Lower lobe of right lung (tissue), 2 donors: Measurements from ENCODE around the gene FAM120B. TPM values are rescaled to one million over a fixed set of nuclear protein-coding genes. Genes with fewer than 3 reads are reported as not detected.

Experiments
- ATAC-seq, 2 donors: fragments of 200-7000 bp; cut with Tn5 transposase; one replicate each; pipeline ENCODE4 v1.9.1; 2020 to 2022; ENCODE audit warnings: mild to moderate bottlenecking in 2 of 2, moderate library complexity in 2 of 2
- DNase-seq: peaks from one replicate; pipeline ENCODE4 v3.0.0-alpha.2; 2020
- H3K27ac ChIP-seq: fragments of 200-600 bp; one replicate; pipeline ENCODE4 v1.8.0; 2022
- H3K27me3 ChIP-seq: fragments of 200-600 bp; one replicate; pipeline ENCODE4 v1.8.0; 2022; ENCODE audit warnings: low read depth
- H3K36me3 ChIP-seq: fragments of 200-600 bp; one replicate; pipeline ENCODE4 v1.8.0; 2022; ENCODE audit warnings: mild to moderate bottlenecking
- H3K4me1 ChIP-seq: fragments of 200-600 bp; one replicate; pipeline ENCODE4 v1.8.0; 2022
- H3K4me3 ChIP-seq: fragments of 200-600 bp; one replicate; pipeline ENCODE4 v1.8.0; 2022; ENCODE audit warnings: mild to moderate bottlenecking
- H3K9me3 ChIP-seq: fragments of 200-600 bp; one replicate; pipeline ENCODE4 v1.8.0; 2022
- CTCF ChIP-seq: fragments of 200-600 bp; IDR thresholded peaks from one replicate; pipeline ENCODE4 v1.8.0; 2022; ENCODE audit warnings: antibody characterized with exemption, mild to moderate bottlenecking
- intact Hi-C: fragments of 100-400 bp; cut with DNase I; formaldehyde crosslinking; loops from one replicate; pipeline ENCODE4 v1.11.0; 2022
- total RNA-seq: library from RNA; stranded (reverse); fragmentation: NEBNext Ultra II Directional; extraction: Animal tissue kit (Norgen Biotek cat#: 25700); gene quantifications from one replicate; pipeline ENCODE4 v1.2.1, GENCODE V29; 2021
- donor health status: DM: no; HTN: yes; CAD: no; lungs with severe emphysema.

FAM120B gene
- total RNA-seq, 1 donor from 2014 or later = 29.0 TPM

GRCh38 chr6:170289951-170290295 lies 16.6 kb upstream of the FAM120B start:
- H3K4me3 ChIP-seq = peak overlapping the region; percentile 84
- peaks cover 79% of the 10 kb centered on the region for H3K27me3 ChIP-seq
- peak overlapping the region; percentile 81 for H3K27ac ChIP-seq
- peaks cover 66% of the 10 kb centered on the region for H3K4me1 ChIP-seq
- ATAC-seq (no peak), DNase-seq (no peak)
- intact Hi-C loops = no loop called here
- H3K9me3 ChIP-seq = no peaks in the 10 kb centered on the region
- peaks cover 14% of the 10 kb centered on the region for H3K36me3 ChIP-seq
- TF ChIP-seq CTCF = no peak

- no peaks in the 10 kb centered on the region for H3K9me3 ChIP-seq
- H3K27ac ChIP-seq = peak within 1 kb of the TSS; percentile 81
- DNase-seq (peak; percentile 62), ATAC-seq (peak; percentile 51 to 59)
- H3K4me3 ChIP-seq = peak within 1 kb of the TSS; percentile 84
- TF ChIP-seq CTCF = no peak
- H3K4me1 ChIP-seq = peaks cover 72% of the 10 kb centered on the region
- H3K27me3 ChIP-seq = peaks cover 79% of the 10 kb centered on the region
- intact Hi-C loops = no loop called here
- H3K36me3 ChIP-seq = peaks cover 8% of the 10 kb centered on the region
Measured at GRCh38 chr6:170290296-170291128, 16.0 kb upstream of the FAM120B start, which contains the start of gene DLL1. DLL1 (minus strand) TSS chr6:170291078; CDS start chr6:170290139, 939 bp downstream.

DNA sequence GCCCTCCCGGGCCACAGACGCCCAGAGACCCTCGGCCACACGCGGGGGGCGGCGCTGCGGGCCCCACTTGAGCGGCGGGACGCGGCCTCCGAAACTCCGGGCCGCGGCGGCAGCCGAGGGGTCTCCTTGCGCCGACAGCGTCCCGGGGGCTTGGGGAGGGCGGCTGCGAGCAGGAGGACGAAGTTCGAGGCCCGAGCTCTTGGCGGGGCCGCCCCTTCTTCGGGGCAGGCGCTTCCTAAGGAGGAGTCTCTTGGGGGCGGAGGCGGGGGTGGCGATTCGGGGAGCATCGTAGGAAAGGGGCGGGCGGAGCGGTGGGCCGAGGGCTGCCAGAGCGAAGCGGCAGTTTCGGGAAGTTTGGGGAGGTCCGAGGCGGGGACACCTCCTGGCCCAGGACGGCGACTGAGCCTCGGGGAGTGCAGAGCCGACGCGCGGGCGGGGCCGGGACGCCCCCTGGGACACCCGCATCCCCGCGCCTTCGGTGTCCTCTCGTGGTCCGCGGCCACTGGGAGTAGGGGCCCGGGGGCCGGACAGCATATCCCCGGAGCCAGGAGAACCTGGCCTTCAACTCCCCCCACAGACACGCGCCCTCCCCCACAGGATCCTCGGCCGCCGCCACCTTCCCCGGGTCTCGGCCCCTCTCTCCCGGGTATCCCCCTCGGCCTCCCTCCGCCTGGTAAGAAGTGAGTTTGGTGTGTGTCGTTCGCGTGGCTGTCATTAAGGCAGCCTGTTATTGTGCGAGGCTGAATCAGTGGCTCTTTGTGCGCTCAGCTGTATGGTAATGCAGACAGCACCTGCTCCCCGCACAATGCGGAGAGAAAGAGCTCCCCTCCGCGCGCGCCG lies 15.1 kb upstream of the FAM120B start:
- peaks cover 4% of the 10 kb centered on the region for H3K36me3 ChIP-seq
- H3K4me1 ChIP-seq = peaks cover 75% of the 10 kb centered on the region
- ATAC-seq (peak; percentile 41 to 48), DNase-seq (peak; percentile 68)
- no peak for TF ChIP-seq CTCF
- H3K4me3 ChIP-seq = peak overlapping the region; percentile 84
- H3K9me3 ChIP-seq = no peaks in the 10 kb centered on the region
- H3K27ac ChIP-seq = peak overlapping the region; percentile 70
- intact Hi-C loops = no loop called here
- peaks cover 88% of the 10 kb centered on the region for H3K27me3 ChIP-seq

DNA sequence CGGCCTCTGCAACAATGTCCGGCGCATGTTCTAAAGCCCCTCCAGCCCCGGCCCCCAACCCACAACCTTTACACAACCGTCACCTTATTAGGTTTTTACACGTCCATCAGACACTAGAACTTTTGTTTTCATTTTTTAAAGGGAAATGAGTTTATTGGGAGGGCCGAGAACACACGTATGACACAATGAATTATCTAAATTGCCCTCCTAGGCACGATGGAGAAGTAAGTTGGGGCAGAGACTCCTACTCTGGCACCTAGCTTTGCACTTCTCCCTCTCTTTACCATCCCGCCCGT lies 14.5 kb upstream of the FAM120B start:
- no peaks in the 10 kb centered on the region for H3K9me3 ChIP-seq
- peaks cover 75% of the 10 kb centered on the region for H3K4me1 ChIP-seq
- intact Hi-C loops = no loop called here
- peaks cover 88% of the 10 kb centered on the region for H3K27me3 ChIP-seq
- peak overlapping the region; percentile 84 for H3K4me3 ChIP-seq
- TF ChIP-seq CTCF = no peak
- peak overlapping the region; percentile 70 for H3K27ac ChIP-seq
- no peak for DNase-seq
- ATAC-seq = no peak
- peaks cover 4% of the 10 kb centered on the region for H3K36me3 ChIP-seq

DNA sequence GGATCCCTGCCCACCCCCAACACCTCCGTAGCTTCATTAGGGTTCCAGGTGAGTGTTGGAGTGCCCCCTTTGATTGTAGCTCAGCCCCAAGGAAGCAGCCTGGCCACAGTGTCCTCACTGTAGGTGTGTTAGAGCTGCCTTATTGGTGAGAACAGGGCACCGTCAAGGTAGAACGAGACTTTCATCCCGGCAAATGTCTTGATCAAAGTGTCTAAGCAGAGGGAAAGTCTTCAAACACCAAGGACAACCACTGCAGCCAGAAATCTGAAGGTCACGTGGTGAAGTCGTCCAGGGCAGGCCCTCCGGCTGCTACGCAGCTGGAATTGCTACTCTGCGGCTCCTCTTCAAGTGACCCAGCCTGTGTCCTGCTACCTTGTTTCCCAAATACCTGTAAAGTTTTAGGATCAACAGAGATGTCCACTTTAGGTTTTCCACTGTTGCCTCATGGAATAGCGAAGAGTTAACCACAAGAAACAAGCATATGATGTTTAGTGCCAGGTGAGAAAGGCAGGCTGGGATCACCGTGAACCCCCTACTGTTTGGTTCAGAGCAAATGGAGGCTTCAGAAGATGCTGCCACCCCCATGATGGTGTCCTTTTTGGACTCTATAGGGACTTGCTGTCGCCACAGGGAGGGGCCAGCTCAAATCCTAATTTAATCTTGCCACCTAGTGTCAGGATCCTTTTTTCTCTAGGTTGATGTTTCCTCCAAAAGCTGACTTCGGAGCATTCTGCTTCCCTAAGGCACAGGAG lies 14.0 kb upstream of the FAM120B start:
- DNase-seq = no peak
- H3K4me1 ChIP-seq = peaks cover 73% of the 10 kb centered on the region

More for the DNA sequence above, 14.0 kb upstream of the FAM120B start:
- Histone ChIP-seq H3K9me3 (no peaks in the 10 kb centered on the region), H3K4me3 (peak overlapping the region; percentile 8), H3K27ac (no peak overlapping the region), H3K27me3 (peaks cover 88% of the 10 kb centered on the region), H3K36me3 (peaks cover 4% of the 10 kb centered on the region)
- intact Hi-C loops = no loop called here
- ATAC-seq = no peak
- TF ChIP-seq CTCF = no peak
